NCI-H69 (cell line): ENCODE measurements around the gene MLN.
A peak's percentile ranks its signal among the peaks of the same experiment; 100 is the strongest.

Source experiments
- DNase-seq: peaks from one replicate; lab custom pipeline; 2025; lab: John Stamatoyannopoulos, UW

The MLN gene

GRCh38 chr6:33752646-33753015, 51.2 kb downstream of the MLN start:
- DNase-seq, result no peak

GRCh38 chr6:33751771-33752645, 51.8 kb downstream of the MLN start:
- peak; percentile 94 for DNase-seq

- DNase-seq, result no peak
Measured at GRCh38 chr6:33750244-33750991, 53.4 kb downstream of the MLN start.

GRCh38 chr6:33749401-33749800, 54.4 kb downstream of the MLN start:
- DNase-seq, result peak; percentile 76

- peak; percentile 45 for DNase-seq
Measured at GRCh38 chr6:33748841-33749240, 55.0 kb downstream of the MLN start.

GRCh38 chr6:33747823-33748222, 56.0 kb downstream of the MLN start:
- DNase-seq, result no peak

- no peak for DNase-seq
Measured at GRCh38 chr6:33746651-33747100, 57.1 kb downstream of the MLN start, which contains the start of gene IP6K3. Gene IP6K3, minus strand, starts transcription at chr6:33746905. Its CDS starts 11,429 bp downstream, at chr6:33735476.

- peak; percentile 48 for DNase-seq
Measured at GRCh38 chr6:33746036-33746600, 57.7 kb downstream of the MLN start.

GRCh38 chr6:33745548-33745947, 58.3 kb downstream of the MLN start:
- peak; percentile 59 for DNase-seq

- DNase-seq, result peak; percentile 97
Measured at GRCh38 chr6:33744895-33745546, 58.8 kb downstream of the MLN start.
